NCI-H2107 treated with DMSO at 0.1 percent for 48 hours (cell line): ENCODE results near the gene APOBEC3A.
"Not testable (repeated sequence)": the region's sequence is repeated elsewhere in the genome, so short reads cannot be mapped to it uniquely, and the experiment has no call there.

Source experiments
- DNase-seq: peaks from one replicate; lab custom pipeline; 2025; ENCODE audit not compliant: unreplicated experiment; lab: John Stamatoyannopoulos, UW

Gene APOBEC3A

DNA sequence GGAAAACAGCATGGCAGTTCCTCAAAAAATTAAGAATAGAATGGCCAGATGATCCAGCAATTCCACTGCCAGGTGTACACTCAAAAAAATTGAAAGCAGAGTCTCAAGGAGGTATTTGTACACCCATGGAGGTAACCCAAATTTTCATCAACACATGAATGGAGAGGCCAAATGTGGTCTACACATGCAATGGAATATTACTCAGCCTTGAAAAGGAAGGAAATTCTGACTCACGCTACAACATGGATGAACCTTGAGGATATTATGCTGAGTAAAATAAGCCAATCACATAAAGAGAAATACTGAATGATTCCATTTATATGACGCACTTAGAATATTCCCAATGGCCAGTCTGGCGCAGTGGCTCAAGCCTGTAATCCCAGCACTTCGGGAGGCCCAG is 19.9 kb downstream of the APOBEC3A start:
- DNase-seq = not testable (repeated sequence)

DNA sequence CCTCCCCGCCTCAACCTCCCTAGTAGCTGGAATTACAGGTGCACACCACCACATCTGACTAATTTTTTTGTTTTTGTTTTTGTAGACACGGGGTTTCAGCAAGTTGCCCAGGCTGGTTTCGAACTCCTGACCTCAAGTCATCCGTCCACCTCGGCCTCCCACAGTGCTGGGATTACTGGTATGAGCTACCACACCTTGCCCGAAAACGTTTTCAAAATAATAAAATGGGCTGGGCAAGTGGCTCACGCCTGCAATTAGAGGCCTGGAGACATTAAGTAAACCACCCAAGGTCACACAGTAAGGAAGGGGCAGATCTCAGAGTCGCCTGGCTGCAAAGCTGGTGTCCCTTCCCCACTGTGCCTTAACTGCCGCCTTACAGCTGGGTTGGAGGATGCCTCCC is 23.2 kb downstream of the APOBEC3A start:
- not testable (repeated sequence) for DNase-seq

DNA sequence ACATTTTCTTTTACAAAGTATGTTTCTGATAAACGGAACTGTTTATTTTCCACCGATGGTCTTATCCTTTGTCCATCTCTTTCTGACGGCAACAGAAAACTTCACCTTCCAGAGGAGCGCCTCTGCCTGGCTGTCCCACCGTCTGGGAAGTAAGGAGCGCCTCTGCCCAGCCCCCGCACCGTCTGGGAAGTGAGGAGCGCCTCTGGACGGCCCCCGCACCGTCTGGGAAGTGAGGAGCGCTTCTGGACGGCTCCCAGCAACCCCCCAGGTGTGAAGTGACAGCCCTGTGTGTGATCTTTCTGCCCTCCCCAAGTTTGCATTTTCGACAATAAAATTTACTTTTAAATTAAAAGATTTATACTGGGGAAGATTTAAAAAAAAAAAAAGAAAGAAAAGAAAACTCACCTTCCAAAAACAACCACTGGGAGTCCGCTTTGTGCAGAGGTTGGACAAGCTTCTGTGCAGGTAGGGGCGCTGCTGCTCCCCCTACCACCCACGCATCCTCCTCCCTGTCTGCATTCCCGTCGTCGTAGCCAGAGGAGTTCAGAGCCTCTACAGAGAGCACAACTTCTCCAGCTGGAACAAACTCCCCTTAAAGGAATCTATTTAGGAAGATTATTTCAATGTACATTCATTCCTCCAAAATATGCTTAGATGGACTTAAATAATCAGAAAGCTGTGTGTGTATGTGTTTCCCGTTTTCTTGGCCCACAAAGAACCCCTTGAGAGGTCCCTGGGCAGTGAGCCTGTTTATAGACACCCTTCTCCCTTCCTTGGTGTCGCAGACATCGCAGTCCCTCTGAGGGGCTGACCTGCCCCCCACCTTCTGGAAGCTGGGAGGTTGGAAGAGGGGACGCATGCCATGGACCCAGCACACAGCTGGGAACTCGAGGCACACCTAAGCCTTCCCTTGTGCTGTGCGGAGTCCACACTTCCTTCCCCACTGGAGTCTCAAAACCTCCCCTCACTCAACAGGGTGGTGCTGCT is 23.9 kb downstream of the APOBEC3A start:
- peak; percentile 48 for DNase-seq

DNA sequence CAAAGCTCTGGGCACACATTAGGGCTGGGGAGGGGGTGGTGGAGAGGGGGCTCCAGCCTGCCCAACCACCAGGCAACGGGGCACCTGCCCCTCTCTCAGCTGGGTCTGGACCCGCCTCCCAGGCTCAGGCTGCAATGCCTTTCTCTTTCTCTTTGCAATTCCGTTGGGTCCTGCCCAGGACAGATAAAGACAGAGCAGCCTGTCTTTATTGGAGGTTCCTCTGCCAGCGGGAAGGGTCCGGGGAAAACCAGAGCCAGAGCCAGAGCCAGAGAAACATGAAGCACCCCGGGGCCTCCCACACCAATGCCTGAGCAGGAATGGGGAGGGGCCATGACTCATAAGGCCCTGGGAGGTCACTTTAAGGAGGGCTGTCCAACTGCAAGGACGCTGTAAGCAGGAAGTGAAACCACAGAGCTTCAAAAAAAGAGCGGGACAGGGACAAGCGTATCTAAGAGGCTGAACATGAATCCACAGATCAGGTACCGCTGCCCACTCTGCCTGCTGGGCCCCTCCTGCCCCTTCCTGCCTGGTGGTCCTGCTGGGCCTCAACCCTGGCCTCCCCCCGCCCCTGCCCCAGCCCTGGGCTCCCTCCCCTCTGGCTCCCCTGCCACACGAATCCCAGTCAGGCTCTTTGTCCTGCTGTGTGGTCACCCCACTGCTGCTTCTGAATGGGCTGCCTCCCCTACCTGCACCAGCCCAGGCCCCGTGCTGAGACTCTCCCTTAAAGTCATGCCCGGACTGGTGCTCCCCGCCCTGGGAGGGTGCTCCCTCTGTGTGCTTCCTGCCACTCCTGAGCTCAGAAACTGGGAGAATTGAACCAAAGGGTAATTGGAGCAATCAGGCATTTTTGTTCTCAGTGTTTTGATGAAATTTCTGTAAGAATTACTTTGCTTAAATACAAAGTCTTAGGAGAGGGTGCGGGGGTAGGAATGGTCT is 24.9 kb downstream of the APOBEC3A start, which contains the start of gene APOBEC3B:
Gene APOBEC3B (plus strand): TSS at position 356 of the 936 bp plus-strand sequence. CDS start 107 bp downstream, at position 463.
- DNase-seq = peak; percentile 60

DNA sequence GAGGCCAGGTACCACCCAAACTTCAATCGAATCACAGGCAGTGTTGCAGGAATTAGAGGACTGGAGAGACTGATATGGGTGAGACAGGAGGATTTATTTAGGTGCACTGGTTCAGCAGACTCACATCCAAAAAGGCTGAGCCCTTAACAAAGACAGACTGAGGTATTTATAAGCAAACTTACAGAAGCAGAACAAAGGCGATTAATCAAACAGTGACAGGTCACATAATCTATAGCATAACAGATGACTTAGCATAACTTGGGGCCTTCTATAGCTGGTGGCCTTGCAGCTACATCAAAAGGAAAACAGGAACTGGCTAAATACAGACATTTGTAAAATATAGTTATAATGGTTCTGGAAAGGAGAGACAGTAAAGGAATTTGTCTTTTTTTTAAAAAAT is 26.8 kb downstream of the APOBEC3A start:
- DNase-seq = no peak

DNA sequence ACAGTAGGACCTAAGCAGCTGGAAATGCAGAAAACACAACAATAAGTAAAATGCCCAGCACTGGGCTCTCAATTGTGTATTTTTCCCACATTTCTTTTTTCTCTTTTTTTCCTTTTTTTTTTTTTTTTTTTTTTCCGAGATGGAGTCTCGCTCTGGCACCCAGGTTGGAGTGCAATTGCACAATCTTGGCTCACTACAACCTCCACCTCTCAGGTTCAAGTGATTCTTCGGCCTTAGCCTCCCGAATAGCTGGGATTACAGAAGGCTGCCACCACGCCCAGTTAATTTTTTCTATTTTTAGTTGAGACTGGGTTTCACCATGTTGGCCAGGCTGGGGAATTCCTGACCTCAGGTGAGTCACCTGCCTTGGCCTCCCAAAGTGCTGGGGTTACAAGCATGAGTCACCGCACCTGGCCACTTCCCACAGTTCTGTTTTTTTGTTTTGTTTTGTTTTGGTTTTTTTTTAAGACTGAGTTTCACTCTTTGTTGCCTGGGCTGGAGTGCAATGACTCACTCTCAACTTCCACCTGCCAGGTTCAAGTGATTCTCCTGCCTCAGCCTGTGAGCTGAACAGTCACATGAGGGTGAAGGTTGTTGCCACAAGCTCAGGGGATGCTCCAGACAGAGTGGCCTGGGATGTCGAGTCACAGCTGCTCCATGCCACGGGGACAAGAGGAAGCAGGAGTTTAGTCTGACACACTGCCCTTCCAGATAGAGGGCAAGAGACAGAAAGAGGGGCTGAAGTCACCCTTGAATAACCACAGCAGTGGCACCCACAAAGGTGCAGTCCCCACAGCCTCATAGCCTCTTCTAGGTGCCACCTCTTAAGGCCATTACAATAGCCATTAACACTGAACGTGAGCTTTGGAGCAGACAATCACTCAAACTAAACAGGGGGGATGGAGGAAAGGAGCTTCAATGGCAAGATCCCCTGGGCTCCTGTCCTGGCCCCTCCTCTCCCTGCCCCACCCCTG is 27.7 kb downstream of the APOBEC3A start:
- DNase-seq = peak; percentile 85

DNA sequence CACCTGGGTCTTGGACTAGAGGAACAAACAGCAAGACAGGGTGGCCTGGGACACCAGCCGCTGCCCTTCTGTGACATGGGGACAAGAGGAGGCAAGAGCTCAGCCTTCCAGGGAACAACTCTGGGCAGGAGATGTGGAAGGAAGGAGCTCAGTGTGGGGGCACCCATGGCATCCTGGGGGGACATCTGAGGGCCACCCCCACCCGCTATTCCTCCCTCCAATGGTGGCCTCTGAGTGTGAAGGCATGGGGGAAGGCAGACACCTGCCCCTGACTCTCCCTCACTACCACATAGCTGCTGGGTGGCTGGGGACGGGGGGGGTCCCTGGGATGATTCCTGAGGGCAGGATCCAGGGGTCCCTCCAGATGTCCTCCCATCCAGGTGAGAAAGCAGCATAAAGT is 29.2 kb downstream of the APOBEC3A start:
- no peak for DNase-seq

DNA sequence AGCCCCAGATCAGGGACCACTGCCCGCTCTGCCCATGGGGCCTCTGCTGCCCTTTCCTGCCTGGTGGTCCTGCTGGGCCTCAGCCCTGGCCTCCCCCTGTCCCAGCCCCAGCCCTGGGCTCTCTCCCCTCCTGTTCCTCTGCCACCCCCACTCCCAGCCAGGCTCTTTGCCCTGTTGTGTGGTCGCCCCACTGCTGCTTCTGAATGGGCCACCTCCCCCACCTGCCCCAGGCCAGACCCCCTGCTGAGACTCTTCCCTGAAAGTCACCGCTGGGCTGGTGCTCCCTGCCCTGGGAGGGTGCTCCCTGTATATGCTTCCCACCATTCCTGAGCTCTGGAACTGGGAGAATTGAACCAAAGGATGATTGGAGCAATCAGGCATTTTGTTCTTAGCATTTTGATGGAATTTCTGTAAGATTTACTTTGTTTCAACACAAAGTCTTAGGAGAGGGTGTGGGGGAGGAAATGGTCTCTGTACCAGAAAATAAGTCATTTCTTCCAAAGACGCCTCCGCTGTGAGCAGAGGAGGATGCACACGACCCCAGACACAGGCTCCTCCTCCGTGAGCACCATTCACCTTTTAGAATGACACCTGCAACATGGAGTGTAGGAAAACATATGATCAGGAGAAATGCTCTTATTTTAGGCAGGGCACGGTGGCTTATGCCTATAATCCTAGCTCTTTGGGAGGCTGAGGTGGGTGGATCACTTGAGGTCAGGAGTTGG is 29.9 kb downstream of the APOBEC3A start:
- DNase-seq = no peak

DNA sequence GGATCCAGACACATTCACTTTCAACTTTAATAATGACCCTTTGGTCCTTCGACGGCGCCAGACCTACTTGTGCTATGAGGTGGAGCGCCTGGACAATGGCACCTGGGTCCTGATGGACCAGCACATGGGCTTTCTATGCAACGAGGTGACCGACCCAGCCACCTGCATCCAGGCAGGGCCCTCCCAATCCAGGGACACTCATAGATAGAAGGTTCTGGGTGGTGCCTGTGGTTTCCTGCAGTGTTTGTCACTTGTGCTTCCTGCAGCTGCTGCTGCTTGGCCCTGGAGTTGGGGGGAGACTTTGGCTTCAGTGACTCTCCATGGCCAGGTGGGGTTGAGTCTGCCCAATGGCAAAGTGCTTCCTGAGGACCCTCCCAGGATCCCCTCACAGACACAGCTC is 32.1 kb downstream of the APOBEC3A start:
- DNase-seq = no peak

DNA sequence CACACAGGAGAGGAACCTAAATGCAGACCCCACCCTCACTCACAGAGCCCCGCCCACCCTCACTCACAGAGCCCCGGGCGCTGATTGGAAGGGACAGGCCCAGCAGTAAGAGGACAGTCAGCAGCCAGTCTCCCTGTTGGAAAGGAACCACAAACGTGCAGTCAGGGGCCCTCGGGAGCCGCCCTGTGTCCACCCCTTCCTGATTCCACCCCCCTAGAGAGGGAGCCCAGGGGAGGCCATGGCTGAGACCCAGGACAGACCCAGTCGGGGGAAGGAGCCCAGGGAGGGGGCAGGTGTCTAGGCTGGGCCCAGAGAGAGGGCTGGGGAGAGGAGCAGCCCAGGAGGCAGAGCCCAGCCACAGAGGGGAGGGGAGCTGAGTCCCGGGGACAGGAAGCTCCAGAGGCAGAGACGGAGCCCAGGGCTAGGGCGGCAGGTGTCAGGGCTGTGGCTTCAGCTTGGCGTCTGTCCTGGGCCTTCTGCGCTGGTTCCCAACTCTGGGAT is 35.5 kb downstream of the APOBEC3A start:
- not testable (repeated sequence) for DNase-seq

DNA sequence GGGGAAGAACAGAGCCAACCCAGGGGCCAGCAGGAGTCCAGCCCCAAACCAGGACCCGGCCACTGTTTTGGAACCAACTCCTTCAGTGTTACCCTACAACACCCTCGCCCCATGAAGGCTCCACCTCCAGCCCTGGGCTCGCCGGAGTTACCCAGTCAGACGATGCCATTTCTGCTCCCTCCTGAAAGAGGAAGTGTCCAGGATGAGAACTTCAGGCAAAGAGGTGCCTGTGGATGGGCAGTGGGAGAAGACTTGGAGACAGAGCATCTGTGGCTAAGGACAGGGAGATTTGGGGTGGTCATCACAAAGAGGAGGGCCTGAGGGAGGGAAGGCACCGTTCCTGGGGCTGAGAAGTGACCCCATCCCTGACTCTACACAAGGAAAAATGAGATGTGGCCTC is 38.7 kb downstream of the APOBEC3A start:
- DNase-seq = no peak

DNA sequence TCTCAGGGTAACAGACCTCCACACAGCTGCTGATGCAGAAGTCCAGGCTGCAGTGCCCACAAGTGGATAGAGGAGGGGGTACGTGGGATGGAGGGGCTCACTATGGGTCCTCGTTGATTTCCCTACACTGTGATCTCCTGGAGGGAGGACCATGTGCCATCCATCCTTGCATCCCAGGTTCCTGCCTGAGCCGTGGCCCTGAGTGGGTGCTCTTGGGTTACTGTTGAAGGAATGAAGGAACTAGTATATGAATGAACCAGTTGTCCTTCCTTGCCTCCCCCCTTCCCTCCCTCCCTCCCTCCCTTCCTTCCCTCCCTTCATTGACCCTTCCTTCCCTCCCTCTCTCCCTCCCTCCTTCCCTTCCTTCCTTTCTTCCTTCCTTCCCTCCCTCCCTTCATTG is 40.1 kb downstream of the APOBEC3A start:
- no peak for DNase-seq

DNA sequence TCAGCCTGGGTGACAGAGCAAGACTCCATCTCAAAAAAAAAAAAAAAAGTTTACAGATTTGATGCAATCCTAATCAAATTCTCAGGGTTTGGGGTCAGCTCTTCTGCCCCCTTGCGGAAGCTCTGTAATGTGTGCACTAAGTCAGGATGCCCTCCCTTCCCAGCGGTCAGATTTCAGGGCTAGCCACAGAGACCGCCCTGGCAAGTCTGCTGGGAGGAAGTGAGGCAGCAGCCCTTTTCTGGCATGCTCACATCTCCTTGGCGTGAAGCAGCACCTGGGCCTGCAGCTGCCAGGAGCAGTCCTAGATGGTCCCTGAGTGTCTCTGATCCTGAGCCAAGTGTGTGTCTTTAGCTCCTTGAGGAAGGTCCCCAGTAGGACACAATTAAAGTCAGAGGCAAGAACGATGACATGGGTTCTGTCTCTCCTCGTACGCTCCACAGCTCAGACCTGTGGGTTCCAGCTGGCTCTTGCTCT is 45.8 kb downstream of the APOBEC3A start:
- peak; percentile 76 for DNase-seq

DNA sequence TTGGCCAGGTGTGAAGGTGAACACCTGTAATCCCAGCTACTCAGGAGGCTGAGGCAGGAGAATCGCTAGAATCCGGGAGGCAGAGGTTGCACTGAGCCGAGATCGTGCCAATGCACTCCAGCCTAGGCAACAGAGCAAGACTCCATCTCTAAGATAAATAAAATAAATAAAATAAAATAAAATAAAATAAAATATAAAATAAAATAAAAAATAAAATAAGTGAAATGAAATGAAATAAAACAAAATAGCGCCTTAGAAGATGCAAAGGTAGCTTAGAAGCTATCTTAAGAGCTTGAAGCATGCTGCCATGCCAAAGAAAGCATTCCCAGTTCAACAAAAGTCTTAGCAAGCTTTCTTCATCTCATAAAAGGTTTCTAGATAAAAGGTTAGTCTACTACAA is 49.8 kb downstream of the APOBEC3A start:
- DNase-seq = no peak

DNA sequence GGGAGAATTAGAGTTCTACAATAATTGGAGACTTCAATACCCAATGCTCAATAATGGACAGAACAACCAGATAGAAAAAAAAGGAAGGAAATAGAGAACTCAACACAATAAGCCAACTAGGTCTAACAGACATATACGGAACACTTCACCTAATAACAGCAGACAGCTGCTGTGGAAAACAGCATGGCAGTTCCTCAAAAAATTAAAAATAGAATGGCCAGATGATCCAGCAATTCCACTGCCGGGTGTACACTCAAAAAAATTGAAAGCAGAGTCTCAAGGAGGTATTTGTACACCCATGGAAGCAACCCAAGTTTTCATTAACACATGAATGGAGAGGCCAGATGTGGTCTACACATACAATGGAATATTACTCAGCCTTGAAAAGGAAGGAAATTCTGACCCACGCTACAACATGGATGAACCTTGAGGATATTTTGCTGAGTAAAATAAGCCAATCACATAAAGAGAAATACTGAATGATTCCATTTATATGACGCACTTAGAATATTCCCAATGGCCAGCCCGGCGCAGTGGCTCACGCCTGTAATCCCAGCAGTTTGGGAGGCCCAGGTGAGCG is 51.0 kb downstream of the APOBEC3A start:
- DNase-seq = not testable (repeated sequence)

DNA sequence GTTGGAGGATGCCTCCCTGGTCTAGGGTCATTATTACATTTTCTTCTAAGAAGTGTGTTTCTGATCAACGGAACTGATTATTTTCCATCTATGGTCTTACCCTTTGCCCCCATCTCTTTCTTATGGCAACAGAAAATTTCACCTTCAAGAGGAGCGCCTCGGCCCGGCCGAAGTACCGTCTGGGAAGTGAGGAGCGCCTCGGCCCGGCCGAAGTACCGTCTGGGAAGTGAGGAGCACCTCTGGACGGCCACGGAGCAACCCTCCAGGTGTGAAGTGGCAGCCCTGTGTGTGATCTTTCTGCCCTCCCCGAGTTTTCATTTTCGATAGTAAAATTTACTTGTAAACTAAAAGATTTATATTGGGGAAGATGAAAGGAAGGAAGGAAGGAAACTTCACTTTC is 53.5 kb downstream of the APOBEC3A start:
- no peak for DNase-seq
